ENCODE measurements around the gene PLAC9.

DNA sequence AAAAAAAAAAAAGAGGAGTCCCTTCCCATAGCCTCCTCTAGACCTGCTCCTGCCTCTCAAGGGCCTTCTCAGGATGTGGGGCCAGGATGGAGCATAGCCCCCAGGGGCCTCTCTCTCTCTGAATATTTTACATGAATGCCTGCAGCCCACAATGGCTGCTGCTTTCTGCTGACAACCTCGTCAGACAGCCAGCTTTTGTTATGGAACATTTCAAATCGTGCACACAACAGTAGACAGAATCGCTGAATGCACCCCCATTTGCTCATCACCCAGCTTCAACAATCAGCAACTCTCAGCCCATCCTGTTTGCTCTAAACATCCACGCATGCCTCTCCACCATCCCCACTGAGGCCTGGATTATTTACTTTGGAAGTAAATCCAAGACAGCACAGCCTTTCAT, 5.4 kb downstream of the PLAC9 start:
- no peak for TF ChIP-seq POLR2AphosphoS5 (IDR thresholded peaks at IDR 0.05; ENCODE audit: insufficient read depth, low read depth, low read length)
- TF ChIP-seq EZH2 (IDR thresholded peaks at IDR 0.05; ENCODE audit: borderline replicate concordance, low read depth, low read length, severe bottlenecking), result no peak
